Measurements from ENCODE around the gene CDH16. TPM values are rescaled to one million over a fixed set of nuclear protein-coding genes. Genes with fewer than 3 reads are reported as not detected.

The CDH16 gene
- total RNA-seq, 1 experiment from 2014 or later, result not detected

GRCh38 chr16:66927918-66928649 is 9.4 kb upstream of the CDH16 start:
- DNase-seq (ENCODE audit: low spot score), result no peak

DNA sequence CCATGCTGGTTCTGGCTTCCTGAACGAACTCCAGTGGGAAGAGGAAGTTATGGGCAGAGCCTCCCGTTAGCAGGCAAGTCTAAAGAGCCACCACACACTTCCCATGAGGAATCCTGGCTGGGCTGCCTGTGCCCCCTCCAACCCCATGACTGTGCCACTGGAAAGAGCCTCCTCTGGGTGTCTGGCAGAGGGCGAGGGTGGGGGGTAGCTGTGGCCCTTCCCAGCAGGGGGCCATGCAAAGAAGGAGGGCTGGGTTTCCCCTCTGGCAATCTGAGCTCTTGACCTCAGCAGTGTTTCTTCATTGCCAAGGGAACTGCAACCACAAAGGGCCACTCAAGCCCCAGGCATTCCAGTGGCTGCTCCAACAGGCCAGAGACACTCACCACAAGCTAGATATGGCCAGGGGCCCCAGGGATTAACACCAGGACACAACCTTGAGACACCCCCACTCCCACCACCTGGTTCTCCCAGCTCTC is 8.3 kb upstream of the CDH16 start:
- H3K36me3 ChIP-seq (ENCODE audit: insufficient read depth, low read length, poor library complexity, severe bottlenecking), result no peaks in the 10 kb centered on the region
- TF ChIP-seq CTCF (conservative IDR thresholded peaks at IDR 0.05; ENCODE audit: low read depth, low read length) (no peak), EZH2 (IDR thresholded peaks at IDR 0.05; ENCODE audit: borderline replicate concordance, low read depth, low read length, poor library complexity, severe bottlenecking) (no peak)
- H3K27me3 ChIP-seq (replicated peaks; ENCODE audit: insufficient read depth, low read depth, low read length, poor library complexity), result peaks cover 28% of the 10 kb centered on the region
- intact Hi-C loops (cut with micrococcal nuclease; ENCODE audit: unreplicated experiment), result no loop called here
- ChIA-PET POLR2A (ENCODE audit: low non-redundant PET) (no interaction called here), CTCF (no interaction called here)
- H3K4me1 ChIP-seq (ENCODE audit: insufficient read depth, low read length, poor library complexity, severe bottlenecking), result peaks cover 7% of the 10 kb centered on the region
- H3K4me3 ChIP-seq (ENCODE audit: low read depth, low read length, poor library complexity, severe bottlenecking), result no peak overlapping the region
- no peak overlapping the region for H3K27ac ChIP-seq (ENCODE audit: low read depth, low read length, poor library complexity, severe bottlenecking)
- BruUV-seq (replicated peaks), result no TSS peak
- no peaks in the 10 kb centered on the region for H3K9me3 ChIP-seq (ENCODE audit: low read depth, low read length, poor library complexity, severe bottlenecking)
- no peak for DNase-seq (ENCODE audit: low spot score)

More at GRCh38 chr16:66927918-66928649, 9.4 kb upstream of the CDH16 start:
- intact Hi-C loops (cut with micrococcal nuclease; ENCODE audit: unreplicated experiment), result loop anchor here (1.0 kb wide), 1 partner anchor 33 kb away; no protein-coding TSS in a partner anchor
- Histone ChIP-seq H3K27ac (ENCODE audit: low read depth, low read length, poor library complexity, severe bottlenecking) (no peak overlapping the region), H3K4me1 (ENCODE audit: insufficient read depth, low read length, poor library complexity, severe bottlenecking) (peaks cover 11% of the 10 kb centered on the region), H3K4me3 (ENCODE audit: low read depth, low read length, poor library complexity, severe bottlenecking) (no peak overlapping the region), H3K9me3 (ENCODE audit: low read depth, low read length, poor library complexity, severe bottlenecking) (no peaks in the 10 kb centered on the region), H3K36me3 (ENCODE audit: insufficient read depth, low read length, poor library complexity, severe bottlenecking) (no peaks in the 10 kb centered on the region), H3K27me3 (replicated peaks; ENCODE audit: insufficient read depth, low read depth, low read length, poor library complexity) (peaks cover 28% of the 10 kb centered on the region)
- TF ChIP-seq EZH2 (IDR thresholded peaks at IDR 0.05; ENCODE audit: borderline replicate concordance, low read depth, low read length, poor library complexity, severe bottlenecking) (no peak), CTCF (conservative IDR thresholded peaks at IDR 0.05; ENCODE audit: low read depth, low read length) (no peak)
- ChIA-PET CTCF (interaction anchor here (0.6 to 1.1 kb wide), 9 partner anchors 9 to 520 kb away, joined by 3 to 11 read pairs (median 3); partner anchors contain the start of gene PDP2), POLR2A (ENCODE audit: low non-redundant PET) (no interaction called here)
- BruUV-seq (replicated peaks), result no TSS peak

DNA sequence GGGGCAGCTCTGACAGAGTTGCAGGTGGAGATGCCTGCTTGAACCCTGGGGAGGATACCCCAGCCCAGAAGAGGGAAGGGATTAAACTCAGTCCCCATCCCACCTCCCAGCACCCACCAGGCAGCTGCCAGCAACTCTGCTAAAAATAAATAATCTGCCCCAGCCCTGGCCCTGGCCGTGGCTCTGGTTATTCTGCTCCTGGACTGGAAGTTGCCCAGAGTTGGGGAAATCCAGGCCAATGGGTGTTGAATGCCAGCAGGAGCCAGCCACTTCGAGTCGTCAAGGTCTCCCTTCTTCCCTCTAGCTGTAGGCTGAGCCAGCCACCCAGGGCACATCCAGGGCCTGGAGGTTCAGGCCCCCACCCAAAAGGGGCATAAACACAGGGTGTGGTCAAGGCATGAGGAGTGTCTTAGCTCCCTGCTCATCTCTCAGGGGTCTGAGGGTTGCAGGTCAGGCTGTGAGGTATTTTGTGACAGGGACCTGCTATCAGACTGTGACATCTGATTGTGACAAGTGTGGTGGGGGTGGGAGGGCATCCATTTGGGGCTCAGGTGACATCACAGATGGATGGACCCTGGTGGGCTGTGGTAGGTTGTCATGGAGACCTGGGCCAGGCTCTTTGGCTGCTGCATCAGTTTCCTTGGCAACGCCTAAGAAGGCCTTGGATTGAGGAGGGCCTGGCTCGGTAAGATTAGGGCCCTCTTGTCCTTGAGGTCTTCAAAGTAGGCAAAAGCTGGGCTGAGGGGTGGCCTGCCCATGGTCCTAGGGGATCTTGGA is 7.7 kb upstream of the CDH16 start:
- H3K27ac ChIP-seq (ENCODE audit: low read depth, low read length, poor library complexity, severe bottlenecking), result no peak overlapping the region
- no peak overlapping the region for H3K4me3 ChIP-seq (ENCODE audit: low read depth, low read length, poor library complexity, severe bottlenecking)
- POLR2A ChIA-PET (ENCODE audit: low non-redundant PET), result no interaction called here
- H3K27me3 ChIP-seq (replicated peaks; ENCODE audit: insufficient read depth, low read depth, low read length, poor library complexity), result peaks cover 28% of the 10 kb centered on the region
- DNase-seq (ENCODE audit: low spot score), result no peak
- no peaks in the 10 kb centered on the region for H3K9me3 ChIP-seq (ENCODE audit: low read depth, low read length, poor library complexity, severe bottlenecking)
- CTCF ChIA-PET, result no interaction called here
- intact Hi-C loops (cut with micrococcal nuclease; ENCODE audit: unreplicated experiment), result no loop called here
- H3K4me1 ChIP-seq (ENCODE audit: insufficient read depth, low read length, poor library complexity, severe bottlenecking), result peaks cover 7% of the 10 kb centered on the region
- H3K36me3 ChIP-seq (ENCODE audit: insufficient read depth, low read length, poor library complexity, severe bottlenecking), result no peaks in the 10 kb centered on the region
- no peak for TF ChIP-seq CTCF (conservative IDR thresholded peaks at IDR 0.05; ENCODE audit: low read depth, low read length)
- TF ChIP-seq EZH2 (IDR thresholded peaks at IDR 0.05; ENCODE audit: borderline replicate concordance, low read depth, low read length, poor library complexity, severe bottlenecking), result no peak
- no TSS peak for BruUV-seq (replicated peaks)

Measured in A673 (cell line).